Tibial artery (tissue), 4 donors: ENCODE results near the gene LIPC.

Experiments
- DNase-seq, 2 donors: peaks; one replicate each; pipeline ENCODE4 v3.0.0-alpha.2; 2019
- H3K27ac ChIP-seq, 2 donors: fragments of 200-600 bp; sonication (generic) in 1 of 2; 1 replicate in 1 of 2; 2 replicates in 1 of 2; pipeline ENCODE4 v1.5.1; 2018 to 2019; ENCODE audit warnings: mild to moderate bottlenecking in 1 of 2
- H3K27me3 ChIP-seq, 2 donors: fragments of 200-600 bp; sonication (generic) in 1 of 2; one replicate each; pipeline versions ENCODE4 v1.5.1 to v1.6.0; 2016 to 2019
- H3K36me3 ChIP-seq, 3 donors: fragments of 200-600 bp; sonication (generic) in 2 of 3; one replicate each; pipeline ENCODE4 v1.5.1; 2016 to 2019; ENCODE audit warnings: mild to moderate bottlenecking in 2 of 3
- H3K4me1 ChIP-seq, 4 donors: fragments of 200-600 bp; sonication (generic) in 2 of 4; 1 replicate in 3 of 4; 2 replicates in 1 of 4; pipeline ENCODE4 v1.5.1; 2016 to 2019
- H3K4me3 ChIP-seq, 2 donors: fragments of 200-600 bp; sonication (generic) in 1 of 2; 1 replicate in 1 of 2; 2 replicates in 1 of 2; pipeline ENCODE4 v1.5.1; 2018 to 2019; ENCODE audit warnings: mild to moderate bottlenecking in 2 of 2
- H3K9me3 ChIP-seq, 3 donors: fragments of 200-600 bp; sonication (generic) in 1 of 3; one replicate each; pipeline ENCODE4 v1.5.1; 2016 to 2019
- intact Hi-C: fragments of 100-400 bp; cut with DNase I; formaldehyde crosslinking; loops from one replicate; pipeline ENCODE4 v1.15.0; 2023; ENCODE audit warnings: low total_unique reads
- TF ChIP-seq, protein P1 (sequence below), 2 experiments: fragments of 200-600 bp in 1 of 2; fragments of 450-650 bp in 1 of 2; IDR thresholded peaks; one replicate each; pipeline ENCODE4 v1.5.1; 2017 to 2019; ENCODE audit warnings: antibody characterized with exemption in 2 of 2, mild to moderate bottlenecking in 1 of 2, moderate library complexity in 1 of 2

The LIPC gene

DNA sequence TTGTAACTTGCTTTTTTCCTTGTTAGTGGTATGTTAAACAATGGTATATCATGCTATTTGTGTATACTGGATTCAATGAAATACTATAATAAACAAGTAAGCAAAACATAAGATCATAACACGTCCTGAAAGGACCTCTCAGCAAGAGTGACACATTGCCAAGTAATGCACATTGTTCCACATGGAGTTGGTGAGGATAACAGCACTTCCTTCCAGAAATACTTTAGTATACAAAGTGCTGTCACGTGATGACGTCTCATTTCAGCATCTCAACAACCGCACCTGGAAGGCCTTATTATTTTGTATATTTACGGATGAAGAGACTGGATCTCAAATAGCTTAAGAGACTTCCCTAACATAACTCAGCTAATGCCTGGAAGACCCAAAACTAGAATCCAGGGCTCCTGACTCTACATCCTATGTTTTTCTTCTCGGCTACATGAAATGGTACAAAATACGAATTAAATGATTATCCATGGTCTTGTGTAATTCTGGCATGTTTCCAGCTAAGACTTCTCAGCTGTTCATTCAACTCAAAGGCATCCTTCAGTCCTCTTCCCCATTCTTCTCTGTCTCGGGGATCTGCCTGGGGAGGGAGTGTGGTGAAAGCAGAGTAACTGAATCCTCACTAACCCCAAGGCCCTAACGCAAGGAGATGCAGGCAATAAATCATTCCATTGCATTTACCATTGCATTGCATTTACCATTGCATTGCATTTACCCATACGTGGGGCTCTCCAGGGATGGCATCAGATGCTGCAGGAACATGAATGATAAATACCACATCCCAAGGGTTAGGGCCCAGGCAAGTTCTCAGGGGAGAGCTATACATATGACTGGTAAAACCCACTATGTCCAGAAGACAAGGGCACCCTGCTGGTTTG lies 79.2 kb downstream of the LIPC start:
- H3K4me3 ChIP-seq = no peak overlapping the region
- H3K4me1 ChIP-seq = peaks cover 0 to 7% (median 2%) of the 10 kb centered on the region in 4 donors
- DNase-seq = no peak
- TF ChIP-seq, protein P1, sequence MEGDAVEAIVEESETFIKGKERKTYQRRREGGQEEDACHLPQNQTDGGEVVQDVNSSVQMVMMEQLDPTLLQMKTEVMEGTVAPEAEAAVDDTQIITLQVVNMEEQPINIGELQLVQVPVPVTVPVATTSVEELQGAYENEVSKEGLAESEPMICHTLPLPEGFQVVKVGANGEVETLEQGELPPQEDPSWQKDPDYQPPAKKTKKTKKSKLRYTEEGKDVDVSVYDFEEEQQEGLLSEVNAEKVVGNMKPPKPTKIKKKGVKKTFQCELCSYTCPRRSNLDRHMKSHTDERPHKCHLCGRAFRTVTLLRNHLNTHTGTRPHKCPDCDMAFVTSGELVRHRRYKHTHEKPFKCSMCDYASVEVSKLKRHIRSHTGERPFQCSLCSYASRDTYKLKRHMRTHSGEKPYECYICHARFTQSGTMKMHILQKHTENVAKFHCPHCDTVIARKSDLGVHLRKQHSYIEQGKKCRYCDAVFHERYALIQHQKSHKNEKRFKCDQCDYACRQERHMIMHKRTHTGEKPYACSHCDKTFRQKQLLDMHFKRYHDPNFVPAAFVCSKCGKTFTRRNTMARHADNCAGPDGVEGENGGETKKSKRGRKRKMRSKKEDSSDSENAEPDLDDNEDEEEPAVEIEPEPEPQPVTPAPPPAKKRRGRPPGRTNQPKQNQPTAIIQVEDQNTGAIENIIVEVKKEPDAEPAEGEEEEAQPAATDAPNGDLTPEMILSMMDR (IDR thresholded peaks at IDR 0.05) = no peak
- H3K9me3 ChIP-seq = no peaks in the 10 kb centered on the region
- H3K36me3 ChIP-seq = no peaks in the 10 kb centered on the region
- no peak overlapping the region for H3K27ac ChIP-seq
- intact Hi-C loops = loop anchor here (10.0 kb wide), 1 partner anchor 56 kb away; no protein-coding TSS in a partner anchor
- no peaks in the 10 kb centered on the region for H3K27me3 ChIP-seq

DNA sequence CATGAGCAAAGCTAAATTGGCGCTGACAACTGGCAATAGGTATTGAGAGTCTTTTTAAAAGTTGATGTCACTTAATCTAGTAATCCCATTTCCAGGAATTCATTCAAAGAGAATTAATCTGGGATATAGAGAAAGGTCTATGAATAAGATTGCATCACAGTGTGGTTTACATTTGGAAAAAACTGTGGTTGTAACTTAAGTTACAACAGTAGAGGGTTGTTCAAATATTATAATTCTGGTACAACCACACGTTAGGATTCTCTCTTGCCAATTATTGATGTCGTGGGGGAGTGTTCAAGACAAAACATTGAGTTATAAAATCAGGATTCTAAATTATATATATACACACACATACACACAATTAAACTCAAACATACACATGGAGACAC lies 79.8 kb downstream of the LIPC start:
- H3K27ac ChIP-seq = no peak overlapping the region
- H3K9me3 ChIP-seq = no peaks in the 10 kb centered on the region
- H3K4me1 ChIP-seq = peaks cover 0 to under 1% (median 0%) of the 10 kb centered on the region in 4 donors
- intact Hi-C loops = loop anchor here (10.0 kb wide), 1 partner anchor 57 kb away; no protein-coding TSS in a partner anchor
- TF ChIP-seq, protein P1 (IDR thresholded peaks at IDR 0.05) = no peak
- no peaks in the 10 kb centered on the region for H3K27me3 ChIP-seq
- no peaks in the 10 kb centered on the region for H3K36me3 ChIP-seq
- no peak for DNase-seq
- no peak overlapping the region for H3K4me3 ChIP-seq

DNA sequence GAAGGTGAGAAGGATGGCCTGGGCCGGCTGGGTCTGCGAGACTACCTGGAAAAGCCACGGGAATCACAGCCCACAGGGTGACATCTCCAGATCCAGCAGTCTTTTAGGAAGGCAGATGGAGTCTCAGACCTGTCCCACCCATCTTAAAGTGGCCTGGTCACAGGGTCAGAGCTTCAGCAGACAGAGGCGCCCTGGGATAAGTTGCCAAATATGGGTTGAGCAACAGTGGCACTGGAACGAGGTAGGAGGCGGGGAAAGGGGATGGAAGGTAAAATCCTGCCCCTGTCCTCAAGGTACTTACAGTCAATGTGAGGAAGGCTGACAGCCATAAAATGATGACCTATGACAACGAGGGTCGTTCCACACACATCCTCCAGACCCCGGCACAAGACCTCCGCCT lies 80.7 kb downstream of the LIPC start:
- DNase-seq = no peak
- Histone ChIP-seq H3K27ac (no peak overlapping the region), H3K9me3 (no peaks in the 10 kb centered on the region), H3K27me3 (no peaks in the 10 kb centered on the region), H3K4me1 (no peaks in the 10 kb centered on the region), H3K36me3 (no peaks in the 10 kb centered on the region), H3K4me3 (no peak overlapping the region)
- TF ChIP-seq, protein P1 (IDR thresholded peaks at IDR 0.05) = no peak
- intact Hi-C loops = loop anchor here (10.0 kb wide), 1 partner anchor 58 kb away; no protein-coding TSS in a partner anchor

DNA sequence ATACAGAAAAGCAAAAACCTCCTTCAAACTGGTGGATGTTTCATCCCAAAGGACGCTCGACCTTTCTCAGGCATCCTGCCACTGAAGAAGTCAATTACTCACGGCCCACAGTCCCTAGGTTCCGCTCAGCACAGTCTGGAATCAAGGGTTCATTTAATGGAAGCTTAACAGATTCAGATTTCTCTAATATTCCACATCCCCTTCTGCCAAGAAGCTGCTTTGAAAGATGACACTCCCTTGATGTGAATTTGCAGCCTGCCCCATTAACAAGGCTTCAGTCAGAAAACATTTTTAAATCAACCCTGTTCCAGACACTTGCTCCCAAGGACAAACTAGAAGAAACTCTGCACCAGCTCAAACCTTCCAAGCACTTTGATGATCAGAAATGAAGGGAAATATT lies 81.2 kb downstream of the LIPC start:
- no peak overlapping the region for H3K27ac ChIP-seq
- no peak overlapping the region for H3K4me3 ChIP-seq
- no peaks in the 10 kb centered on the region for H3K9me3 ChIP-seq
- TF ChIP-seq, protein P1 (IDR thresholded peaks at IDR 0.05) = no peak
- intact Hi-C loops = loop anchor here (10.0 kb wide), 1 partner anchor 58 kb away; no protein-coding TSS in a partner anchor
- no peak for DNase-seq
- no peaks in the 10 kb centered on the region for H3K36me3 ChIP-seq
- no peaks in the 10 kb centered on the region for H3K27me3 ChIP-seq
- no peaks in the 10 kb centered on the region for H3K4me1 ChIP-seq

DNA sequence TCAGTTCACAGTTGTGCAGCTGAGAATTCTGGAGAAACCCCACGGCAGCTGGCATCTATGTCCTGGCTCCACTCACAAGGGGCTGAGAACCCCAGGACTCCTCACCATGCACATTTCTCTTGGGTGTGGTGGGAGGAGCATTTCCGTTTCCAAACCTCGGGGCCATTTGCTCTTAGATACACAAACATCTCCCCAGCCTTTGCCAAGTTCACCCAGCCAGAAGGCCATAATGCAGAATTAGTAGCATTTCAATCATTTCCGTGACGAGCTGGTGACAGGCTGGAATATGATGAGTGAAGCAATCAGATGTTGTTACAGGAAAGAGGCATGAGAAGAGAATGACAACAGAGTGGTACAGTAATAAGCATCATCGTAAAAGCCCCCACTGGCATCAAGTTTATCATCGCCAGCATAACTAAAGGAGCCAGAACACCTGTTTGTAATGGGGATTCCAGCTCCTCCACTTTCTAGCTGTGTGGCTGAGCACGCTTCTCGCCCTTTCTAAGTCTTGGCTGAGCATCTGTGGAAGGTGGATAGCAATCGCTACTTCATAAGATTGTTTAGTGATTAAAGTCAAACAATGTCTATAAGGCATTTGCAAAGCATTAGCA lies 82.0 kb downstream of the LIPC start:
- Histone ChIP-seq H3K4me1 (no peaks in the 10 kb centered on the region), H3K9me3 (no peaks in the 10 kb centered on the region), H3K4me3 (no peak overlapping the region), H3K36me3 (no peaks in the 10 kb centered on the region), H3K27me3 (no peaks in the 10 kb centered on the region), H3K27ac (no peak overlapping the region)
- intact Hi-C loops = loop anchor here (10.0 kb wide), 1 partner anchor 59 kb away; no protein-coding TSS in a partner anchor
- TF ChIP-seq, protein P1 (IDR thresholded peaks at IDR 0.05) = no peak
- DNase-seq = no peak
